Esophagus (tissue), 2 donors: ENCODE data around the gene NCOA1. TPM values are rescaled to one million over a fixed set of nuclear protein-coding genes. Genes with fewer than 3 reads are reported as not detected.
"Not testable (repeated sequence)": the region's sequence is repeated elsewhere in the genome, so short reads cannot be mapped to it uniquely, and the experiment has no call there.

Experiments used
- H3K27ac ChIP-seq, 2 donors: one replicate each; pipeline ENCODE4 v1.5.1; 2013; ENCODE audit warnings: low read depth in 2 of 2, mild to moderate bottlenecking in 2 of 2, inconsistent platforms in 1 of 2, low read length in 1 of 2, moderate library complexity in 1 of 2
- H3K27me3 ChIP-seq, 2 donors: one replicate each; pipeline ENCODE4 v1.6.1; 2013; ENCODE audit warnings: low read length in 2 of 2, control low read depth in 1 of 2, mild to moderate bottlenecking in 1 of 2; ENCODE audit not compliant: insufficient read depth in 2 of 2, control insufficient read depth in 1 of 2
- H3K36me3 ChIP-seq, 2 donors: one replicate each; pipeline ENCODE4 v1.6.1; 2013; ENCODE audit warnings: low read length in 1 of 2; ENCODE audit not compliant: control insufficient read depth in 2 of 2, insufficient read depth in 2 of 2
- H3K4me1 ChIP-seq, 2 donors: one replicate each; pipeline ENCODE4 v1.6.1; 2013; ENCODE audit warnings: low read length in 1 of 2; ENCODE audit not compliant: control insufficient read depth in 2 of 2, insufficient read depth in 2 of 2
- H3K4me3 ChIP-seq, 2 donors: one replicate each; pipeline ENCODE4 v1.5.1; 2013; ENCODE audit warnings: low read length in 2 of 2, mild to moderate bottlenecking in 2 of 2, low read depth in 1 of 2, moderate library complexity in 1 of 2
- H3K9me3 ChIP-seq, 2 donors: one replicate each; pipeline ENCODE4 v1.6.1; 2013; ENCODE audit warnings: mild to moderate bottlenecking in 2 of 2, low read depth in 1 of 2, low read length in 1 of 2, moderate library complexity in 1 of 2; ENCODE audit not compliant: control insufficient read depth in 2 of 2, insufficient read depth in 1 of 2
- WGBS, 2 donors: extraction: QIAGEN DNeasy Blood & Tissue Kit; methylation state at CpG; one replicate each; pipeline ENCODE4 v1.1.7; 2013; 5-methylcytosine and 5-hydroxymethylcytosine counted together
- polyA plus RNA-seq, 2 donors: library from polyadenylated mRNA; stranded (reverse); fragments of 200-250 nt; gene quantifications; one replicate each; pipeline ENCODE4 v1.2.3, GENCODE V29; 2013
- donor health status: healthy with polysubstance abuse.
- donor health status: Bipolar disorder and iron deficiency.

Gene NCOA1
- polyA plus RNA-seq, 2 donors: 8.7 to 13.7 TPM

DNA sequence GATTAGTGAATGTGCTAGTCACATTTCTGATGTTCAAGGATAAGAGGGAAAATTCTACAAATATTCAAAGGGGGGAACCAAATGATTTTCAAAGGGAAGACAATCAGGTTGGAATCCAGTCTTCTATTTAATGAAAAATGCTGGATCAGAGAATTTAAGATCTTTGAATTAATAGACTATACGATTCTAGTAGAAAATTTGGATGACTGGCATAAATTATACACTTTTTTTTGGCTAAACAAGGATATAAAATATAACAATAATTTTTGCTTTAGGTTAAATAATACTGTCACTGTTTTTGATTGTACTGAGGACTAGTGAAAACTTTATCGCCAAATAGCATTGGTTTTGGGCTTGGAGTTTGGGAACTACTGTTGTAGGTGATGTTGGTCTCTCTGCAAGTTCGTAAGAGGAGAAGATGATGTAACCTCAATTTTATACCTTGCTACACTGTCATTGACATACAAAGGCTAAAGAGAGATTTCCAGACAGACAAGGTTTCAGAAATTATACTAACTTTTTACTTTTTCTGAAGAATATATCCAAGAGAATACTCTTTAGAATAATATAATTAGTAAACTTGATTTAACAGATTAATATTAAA is 51.3 kb downstream of the NCOA1 start:
- Histone ChIP-seq H3K9me3 (no peaks in the 10 kb centered on the region), H3K27ac (no peak overlapping the region), H3K36me3 (no peaks in the 10 kb centered on the region), H3K4me3 (no peak overlapping the region), H3K4me1 (no peaks in the 10 kb centered on the region), H3K27me3 (no peaks in the 10 kb centered on the region)
- WGBS, 2 donors: 96 to 98% methylated on average over 3 of the region's 3 CpGs

DNA sequence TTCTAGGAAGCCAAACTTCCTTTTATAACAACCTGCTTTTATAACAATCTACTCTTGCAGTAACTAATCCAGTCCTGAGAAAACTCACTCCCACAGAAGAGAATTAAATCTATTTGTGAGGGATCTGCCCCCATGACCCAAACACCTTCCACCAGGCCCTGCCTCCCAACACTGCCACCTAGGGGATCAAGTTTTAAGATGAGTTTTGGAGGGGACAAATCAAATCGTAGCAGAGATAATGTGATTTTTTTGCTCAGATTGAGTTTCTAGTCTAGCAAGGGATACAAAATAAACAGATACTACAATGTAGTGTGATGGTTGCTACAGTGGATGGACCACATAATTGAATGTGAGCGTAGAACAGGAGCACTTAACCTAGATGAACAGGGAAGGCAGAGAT is 52.2 kb downstream of the NCOA1 start:
- Histone ChIP-seq H3K4me1 (no peaks in the 10 kb centered on the region), H3K9me3 (no peaks in the 10 kb centered on the region), H3K36me3 (no peaks in the 10 kb centered on the region), H3K4me3 (no peak overlapping the region), H3K27me3 (no peaks in the 10 kb centered on the region), H3K27ac (no peak overlapping the region)
- WGBS, 2 donors: 67 to 72% methylated on average over 2 of the region's 2 CpGs

DNA sequence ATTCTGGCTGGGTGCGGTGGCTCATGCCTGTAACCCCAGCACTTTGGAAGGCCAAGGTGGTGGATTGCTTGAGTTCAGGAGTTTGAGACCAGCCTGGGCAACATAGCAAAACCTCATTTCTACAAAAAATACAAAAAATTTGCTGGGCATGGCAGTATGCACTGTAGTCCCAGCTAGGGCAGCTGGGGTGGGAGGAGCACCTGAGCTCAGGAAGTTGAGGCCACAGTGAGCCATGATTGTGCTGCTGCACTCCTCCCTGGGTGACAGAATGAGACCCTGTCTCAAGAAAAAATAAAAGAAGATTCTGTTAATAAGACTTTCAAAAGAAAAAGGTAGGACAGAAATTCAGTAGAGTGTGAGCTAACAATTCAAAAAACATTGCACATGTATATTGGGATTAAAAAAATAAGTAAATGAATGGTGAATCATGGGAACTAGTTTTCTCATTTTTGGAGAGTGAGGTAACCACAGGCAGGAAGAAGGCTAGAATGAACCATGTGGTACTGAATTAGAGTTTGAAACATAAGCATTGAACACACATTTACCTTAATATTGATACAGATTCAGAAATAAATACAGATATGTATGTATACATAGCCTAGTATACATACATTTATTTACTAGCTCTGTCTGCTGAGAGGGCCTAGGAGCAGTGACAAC is 53.5 kb downstream of the NCOA1 start:
- WGBS, 2 donors: 88 to 94% methylated on average over 1 of the region's 1 CpG

GRCh38 chr2:24546669-24547068 is 55.6 kb downstream of the NCOA1 start:
- H3K27ac ChIP-seq: no peak overlapping the region
- no peak overlapping the region for H3K4me3 ChIP-seq
- 94 to 96% methylated on average over 1 of the region's 1 CpG for WGBS, 2 donors
- no peaks in the 10 kb centered on the region for H3K36me3 ChIP-seq
- no peaks in the 10 kb centered on the region for H3K27me3 ChIP-seq
- no peaks in the 10 kb centered on the region for H3K4me1 ChIP-seq
- no peaks in the 10 kb centered on the region for H3K9me3 ChIP-seq

More for the DNA sequence above, 53.5 kb downstream of the NCOA1 start:
- H3K27me3 ChIP-seq: no peaks in the 10 kb centered on the region
- no peak overlapping the region for H3K27ac ChIP-seq
- H3K36me3 ChIP-seq: no peaks in the 10 kb centered on the region
- H3K4me3 ChIP-seq: no peak overlapping the region
- no peaks in the 10 kb centered on the region for H3K9me3 ChIP-seq
- no peaks in the 10 kb centered on the region for H3K4me1 ChIP-seq

GRCh38 chr2:24548058-24548457 is 57.0 kb downstream of the NCOA1 start:
- no peaks in the 10 kb centered on the region for H3K36me3 ChIP-seq
- no peak overlapping the region for H3K4me3 ChIP-seq
- H3K4me1 ChIP-seq: no peaks in the 10 kb centered on the region
- 82 to 85% methylated on average over 4 of the region's 4 CpGs for WGBS, 2 donors
- H3K9me3 ChIP-seq: no peaks in the 10 kb centered on the region
- H3K27me3 ChIP-seq: no peaks in the 10 kb centered on the region
- no peak overlapping the region for H3K27ac ChIP-seq

DNA sequence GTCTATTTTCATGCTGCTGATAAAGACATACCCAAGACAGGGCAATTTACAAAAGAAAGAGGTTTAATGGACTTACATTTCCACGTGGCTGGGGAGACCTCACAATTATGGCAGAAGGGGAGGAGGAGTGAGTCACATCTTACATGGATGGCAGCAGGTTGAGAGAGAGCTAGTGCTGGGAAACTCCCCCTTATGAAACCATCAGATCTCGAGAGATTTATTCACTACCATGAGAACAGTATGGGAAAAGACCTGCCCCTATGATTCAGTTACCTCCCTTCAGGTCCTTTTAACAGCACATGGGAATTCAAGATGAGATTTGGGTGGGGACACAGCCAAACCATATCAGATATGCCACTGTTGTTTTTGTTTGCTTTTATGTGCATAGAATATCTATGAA is 59.2 kb downstream of the NCOA1 start:
- H3K27me3 ChIP-seq, H3K4me3 ChIP-seq, H3K36me3 ChIP-seq, H3K4me1 ChIP-seq, H3K9me3 ChIP-seq, H3K27ac ChIP-seq: not testable (repeated sequence)
- 60 to 64% methylated on average over 2 of the region's 2 CpGs for WGBS, 2 donors

GRCh38 chr2:24551016-24551415 is 60.0 kb downstream of the NCOA1 start:
- H3K9me3 ChIP-seq: no peaks in the 10 kb centered on the region
- H3K4me3 ChIP-seq: no peak overlapping the region
- H3K36me3 ChIP-seq: no peaks in the 10 kb centered on the region
- no peaks in the 10 kb centered on the region for H3K27me3 ChIP-seq
- no peak overlapping the region for H3K27ac ChIP-seq
- no peaks in the 10 kb centered on the region for H3K4me1 ChIP-seq
- WGBS, 2 donors: 91 to 95% methylated on average over 2 of the region's 2 CpGs

GRCh38 chr2:24552836-24553235 is 61.8 kb downstream of the NCOA1 start:
- H3K4me3 ChIP-seq: no peak overlapping the region
- H3K36me3 ChIP-seq: no peaks in the 10 kb centered on the region
- no peak overlapping the region for H3K27ac ChIP-seq
- H3K27me3 ChIP-seq: no peaks in the 10 kb centered on the region
- no peaks in the 10 kb centered on the region for H3K4me1 ChIP-seq
- H3K9me3 ChIP-seq: no peaks in the 10 kb centered on the region
- 78 to 79% methylated on average over 5 of the region's 5 CpGs for WGBS, 2 donors

DNA sequence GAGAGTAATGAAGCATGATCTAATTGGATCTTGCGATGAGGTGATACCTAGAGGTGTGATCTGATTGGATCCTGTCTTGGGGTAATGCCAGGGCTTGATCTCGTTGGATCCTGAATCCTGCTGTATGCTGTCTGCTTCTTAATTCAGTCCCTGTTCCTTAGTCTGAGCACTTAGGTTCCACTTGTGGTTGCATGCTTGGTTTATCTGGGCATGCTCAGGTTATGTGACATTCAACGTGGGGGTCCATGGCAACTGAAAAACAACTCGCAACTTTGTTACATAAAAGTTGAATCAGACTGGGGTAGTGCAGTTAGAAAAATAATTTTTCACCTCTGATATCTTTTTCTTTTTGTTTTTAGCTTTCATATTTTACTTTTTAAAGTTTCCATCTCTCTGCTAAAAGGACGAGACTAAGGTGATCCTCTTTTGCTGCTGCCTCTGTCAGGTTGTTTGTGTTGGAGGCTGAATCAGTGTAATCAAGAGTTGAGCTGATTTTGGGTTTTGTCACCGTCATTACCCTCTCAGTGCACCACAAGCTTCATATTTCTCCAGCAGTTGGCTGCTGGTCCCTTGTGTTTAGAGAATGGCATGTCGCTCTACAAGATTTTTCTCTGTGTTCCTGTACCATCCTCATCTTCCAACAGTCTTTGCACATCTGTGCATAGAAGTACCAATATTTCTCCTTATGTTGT is 67.9 kb downstream of the NCOA1 start:
- H3K4me3 ChIP-seq: no peak overlapping the region
- no peak overlapping the region for H3K27ac ChIP-seq
- WGBS, 2 donors: 87 to 88% methylated on average over 7 of the region's 7 CpGs
- no peaks in the 10 kb centered on the region for H3K9me3 ChIP-seq
- no peaks in the 10 kb centered on the region for H3K27me3 ChIP-seq
- no peaks in the 10 kb centered on the region for H3K4me1 ChIP-seq
- H3K36me3 ChIP-seq: no peaks in the 10 kb centered on the region
